Fibroblast of skin of right quadriceps (primary cell): ENCODE results near the gene HOXB5.

ENCODE experiments used
- DNase-seq: peaks from one replicate; pipeline ENCODE4 v3.0.0-alpha.2; 2013

HOXB5 gene

DNA sequence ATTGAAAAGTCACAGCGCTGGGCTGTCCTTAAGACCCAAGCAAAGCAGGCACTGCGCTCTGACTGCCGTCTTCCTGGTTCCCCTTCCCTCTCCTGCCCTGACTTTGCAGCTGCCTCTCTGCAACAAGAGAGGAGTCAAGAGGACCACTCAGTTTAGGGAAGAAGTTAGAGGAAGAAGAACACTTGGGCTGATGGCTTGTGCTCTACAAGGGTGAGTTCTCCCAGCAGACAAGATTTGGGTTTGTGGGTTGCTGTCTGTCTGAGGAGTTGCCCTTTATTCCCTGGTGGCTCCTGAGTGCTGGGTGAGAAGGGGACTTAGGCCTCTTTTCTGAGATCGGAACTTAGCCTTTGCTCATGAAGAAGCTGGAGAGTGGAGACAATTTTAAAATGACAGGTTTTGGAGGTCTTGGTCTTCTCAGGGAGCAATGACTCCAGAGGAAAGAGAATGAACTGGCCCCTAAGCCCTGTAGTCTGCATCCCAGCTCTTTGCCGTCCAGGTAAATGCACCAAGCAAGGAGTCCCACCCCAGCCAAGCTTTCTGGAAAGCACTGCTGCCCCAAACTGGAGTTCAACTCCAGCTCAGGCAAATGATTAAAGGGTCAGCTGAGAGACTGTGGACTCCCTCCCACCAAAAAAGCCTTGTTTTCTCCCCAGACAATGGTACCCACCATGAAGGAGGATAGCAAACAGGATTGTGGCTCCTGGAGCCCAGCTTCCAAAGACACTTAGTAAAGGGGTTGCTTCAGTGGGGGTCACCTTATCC lies 35.3 kb upstream of the HOXB5 start:
- no peak for DNase-seq

DNA sequence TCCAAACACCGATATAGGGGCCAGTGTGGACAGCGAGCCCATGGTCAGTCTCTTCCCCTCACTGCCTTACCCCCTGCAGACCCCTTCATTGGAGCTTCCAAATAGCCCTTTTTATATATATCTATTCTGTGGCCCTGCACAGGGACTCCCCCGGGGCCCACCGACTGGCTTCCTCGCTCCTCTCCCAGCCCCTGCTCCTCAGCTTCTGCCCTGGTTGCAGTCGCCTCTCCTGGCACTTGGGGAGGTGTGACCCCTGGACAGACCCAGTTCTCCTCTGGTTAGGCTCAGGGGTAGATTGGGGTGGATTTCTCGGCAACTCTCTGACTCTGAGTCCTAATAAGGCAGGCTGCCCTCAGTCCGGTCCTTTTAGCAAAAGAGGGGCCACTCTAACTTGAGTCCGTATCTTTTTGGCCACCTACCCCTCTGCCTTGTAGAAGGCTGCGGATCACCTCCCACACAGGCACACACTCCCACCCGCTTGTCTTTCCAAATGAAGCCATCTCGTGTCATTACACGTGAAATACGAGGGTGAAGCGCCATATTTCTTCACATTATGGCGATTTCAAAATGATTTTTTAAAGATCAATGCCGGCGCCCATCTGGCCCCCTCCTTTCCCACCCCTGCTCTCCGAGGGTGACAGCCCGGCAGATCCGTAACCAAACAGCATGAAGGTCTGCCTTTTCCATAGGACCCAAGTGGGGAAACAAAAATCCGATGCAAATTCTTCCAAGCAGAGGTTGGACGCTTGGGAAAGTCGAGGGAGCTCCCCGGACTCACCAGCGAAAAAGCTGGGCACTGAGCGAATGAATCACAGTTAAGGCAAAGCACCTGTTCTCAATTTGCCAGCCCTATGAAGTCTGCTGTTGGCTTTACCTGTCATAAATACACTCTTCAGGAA lies 34.3 kb upstream of the HOXB5 start:
- DNase-seq, result no peak

DNA sequence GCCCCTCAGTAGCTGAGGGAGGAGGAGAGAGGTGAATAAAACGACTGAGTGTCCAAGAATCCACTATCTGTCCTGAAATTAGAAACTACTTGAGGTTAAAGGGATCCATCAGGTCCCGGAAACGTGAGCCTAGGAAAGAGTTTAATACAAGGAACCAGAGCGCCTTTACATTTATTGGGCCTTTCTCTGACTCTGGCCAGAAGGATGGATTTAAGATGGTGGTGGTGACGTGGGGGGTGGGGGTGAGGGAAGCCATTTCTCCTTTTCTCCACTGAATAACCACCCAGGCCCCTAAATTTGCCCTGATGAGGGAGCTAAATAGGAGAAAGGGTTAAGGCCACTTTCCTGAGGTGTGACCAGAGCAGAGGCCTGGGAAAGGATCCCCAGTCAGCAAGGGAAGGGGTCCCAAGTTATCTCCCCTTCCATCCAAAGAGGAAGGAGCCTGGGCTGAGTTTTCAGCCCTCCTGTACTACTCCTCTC lies 33.6 kb upstream of the HOXB5 start:
- no peak for DNase-seq

DNA sequence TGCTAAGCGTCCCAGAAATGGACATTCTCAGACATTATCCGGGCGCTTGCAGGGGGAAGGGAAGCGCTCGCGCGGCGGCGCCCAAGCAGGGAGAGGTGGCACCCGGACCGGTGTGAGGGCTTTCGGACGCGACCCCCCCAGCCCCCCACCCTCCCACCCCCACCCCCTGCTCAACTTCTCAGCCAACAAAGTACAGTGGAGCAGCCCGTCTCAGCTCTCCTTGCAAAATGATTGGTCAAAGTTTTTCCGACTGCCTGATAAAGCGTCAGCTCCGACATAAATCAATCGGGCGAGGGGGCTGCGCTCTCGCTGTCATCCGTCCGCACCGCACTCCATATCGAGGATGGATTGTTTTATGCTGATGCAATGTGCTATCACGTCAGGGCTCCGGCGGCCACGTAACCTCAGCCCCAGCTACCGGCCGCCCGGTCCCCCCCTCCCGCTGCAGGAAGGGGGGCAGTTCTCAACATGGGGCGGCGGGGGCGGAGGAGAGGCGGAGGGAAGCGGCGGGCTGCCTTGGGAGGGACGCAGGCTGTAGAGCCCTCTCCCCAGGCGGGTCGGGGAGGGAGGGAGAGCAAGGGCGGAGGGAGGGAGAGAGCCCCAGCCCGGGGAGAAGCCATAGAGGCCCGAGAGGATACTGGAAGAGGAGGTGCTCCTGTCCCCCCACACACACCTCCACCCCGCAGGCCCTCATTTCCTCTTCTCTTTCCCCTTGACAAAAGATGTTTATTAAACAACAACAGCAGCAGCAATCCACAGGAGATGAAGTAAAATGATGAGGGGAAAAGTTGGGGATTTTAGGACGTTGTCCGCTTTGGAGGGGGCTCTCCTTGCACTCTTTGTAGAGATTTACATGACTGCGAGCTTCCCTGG lies 32.9 kb upstream of the HOXB5 start, which contains the start of gene HOXB9:
Gene HOXB9 (minus strand): TSS at position 114 of the 873 bp plus-strand sequence. CDS start 89 bp downstream, at position 25.
- DNase-seq, result peak; percentile 31

DNA sequence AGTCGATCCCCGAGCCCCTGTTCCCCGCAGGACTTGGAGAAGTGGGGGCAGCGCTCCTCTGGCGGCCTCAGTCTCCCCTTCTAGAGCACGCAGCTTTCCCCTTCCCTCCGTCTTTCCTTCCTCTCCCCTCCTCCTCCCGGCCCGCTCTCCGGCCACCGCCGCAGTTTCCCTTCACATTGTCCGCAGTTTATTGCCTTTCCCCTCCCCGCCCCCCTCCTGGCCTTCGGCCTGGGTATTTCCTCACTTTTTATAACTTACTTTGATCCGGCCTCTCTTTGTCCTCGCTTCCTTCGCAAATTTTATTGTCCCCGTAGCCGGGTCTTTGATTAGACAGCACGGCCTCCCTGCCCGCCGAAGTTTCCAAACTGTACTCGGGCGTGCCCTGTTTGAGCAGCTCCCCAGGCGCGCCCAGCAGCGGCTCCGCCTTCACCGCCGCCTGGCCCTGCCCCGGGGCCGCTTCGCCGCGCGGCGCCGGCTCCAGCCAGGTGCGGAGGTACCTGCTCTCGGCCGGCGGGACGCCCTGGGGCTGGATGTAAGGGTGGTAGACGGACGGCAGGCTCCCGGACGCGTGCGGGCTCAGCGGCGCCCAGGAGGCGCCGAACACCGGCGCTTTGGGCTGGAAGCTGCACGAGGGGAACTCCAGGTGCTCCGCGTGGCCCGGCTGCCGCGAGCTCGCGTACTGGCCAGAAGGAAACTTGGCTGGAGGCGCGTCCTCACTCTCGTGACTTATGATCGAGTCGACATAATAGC lies 32.1 kb upstream of the HOXB5 start:
- no peak for DNase-seq

DNA sequence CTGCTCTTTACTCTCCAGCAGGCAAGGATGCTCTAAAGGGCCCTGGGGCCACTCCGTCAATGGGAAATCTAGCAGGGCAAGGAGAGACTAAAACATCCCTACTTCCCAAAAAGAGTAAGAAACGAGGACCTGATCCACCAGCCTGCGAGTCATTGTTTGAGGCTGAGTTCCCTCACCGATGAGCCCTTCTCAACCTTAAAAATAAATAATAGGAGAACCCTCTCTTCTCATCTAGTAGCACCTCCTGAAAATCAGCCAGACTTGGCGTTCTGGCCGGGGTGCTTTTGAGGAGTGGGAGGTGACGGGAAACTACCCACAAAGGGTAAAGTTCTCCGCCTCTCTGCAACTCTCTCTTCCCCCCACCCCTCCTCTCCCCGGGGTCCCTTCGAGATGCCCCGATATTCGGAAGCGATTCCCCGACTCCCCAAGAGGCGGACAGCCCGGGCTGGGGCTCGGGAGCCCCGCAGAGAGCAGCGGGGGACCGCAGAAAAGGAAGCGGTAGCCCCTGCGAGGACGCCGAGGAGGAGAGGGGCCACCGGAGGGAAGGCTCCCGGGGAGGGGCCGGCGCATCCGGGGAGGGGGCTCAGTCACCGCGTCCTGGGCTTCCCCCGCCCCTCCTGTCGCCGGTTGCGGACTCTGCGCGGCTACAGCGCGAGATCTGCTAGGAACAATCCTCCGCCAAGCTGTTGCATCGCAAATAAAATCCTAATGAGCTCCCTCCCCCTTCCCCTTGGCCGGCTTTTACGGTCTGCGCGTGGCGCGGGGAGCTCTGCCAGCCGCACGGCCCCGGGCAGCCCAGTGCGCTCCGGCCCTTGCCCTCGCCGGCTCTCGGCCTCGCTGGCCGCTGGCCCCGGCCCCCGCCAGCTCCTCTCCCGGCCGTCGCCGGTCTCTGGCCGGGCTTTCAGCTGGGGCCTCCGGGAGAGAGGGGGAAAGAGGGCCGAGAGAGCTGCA lies 31.2 kb upstream of the HOXB5 start:
- DNase-seq, result no peak

DNA sequence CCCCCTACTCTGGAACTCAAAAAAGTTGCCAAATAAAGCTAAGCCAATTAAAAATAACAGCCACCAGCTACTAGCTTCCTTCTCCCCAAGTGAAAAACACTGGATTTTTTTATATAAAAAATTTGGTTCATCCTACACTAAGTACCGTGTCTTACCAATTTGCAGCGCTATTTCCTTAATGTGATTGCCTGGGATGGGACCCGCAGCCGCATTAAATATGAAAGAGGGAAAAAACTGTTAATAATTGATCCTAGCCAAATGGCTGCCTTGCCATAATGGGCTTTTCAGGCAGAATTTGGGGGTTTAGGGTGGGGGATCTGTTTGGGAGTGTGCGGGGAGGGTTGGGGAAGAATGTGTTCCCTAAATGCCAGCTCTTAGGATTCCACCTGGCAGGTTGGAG lies 30.5 kb upstream of the HOXB5 start:
- no peak for DNase-seq

DNA sequence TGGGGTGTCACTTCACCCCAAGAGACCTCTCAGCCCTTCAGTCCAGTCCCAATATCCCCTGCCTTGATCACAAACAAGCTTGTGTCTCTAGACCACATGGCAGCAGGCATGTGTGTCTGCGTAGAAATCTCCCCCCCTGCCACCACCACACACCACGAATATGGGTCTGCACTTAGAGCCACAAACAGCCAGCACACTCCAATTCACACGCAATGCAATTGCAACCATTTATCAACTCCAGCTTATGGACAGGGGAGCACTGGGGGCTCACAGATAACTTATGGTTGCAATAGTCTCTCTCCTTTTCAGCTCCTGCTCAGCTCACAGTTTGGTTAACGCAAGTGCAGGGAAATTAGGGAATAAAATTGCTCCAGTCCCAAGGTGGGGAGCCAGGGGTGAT lies 30.0 kb upstream of the HOXB5 start:
- DNase-seq, result no peak

DNA sequence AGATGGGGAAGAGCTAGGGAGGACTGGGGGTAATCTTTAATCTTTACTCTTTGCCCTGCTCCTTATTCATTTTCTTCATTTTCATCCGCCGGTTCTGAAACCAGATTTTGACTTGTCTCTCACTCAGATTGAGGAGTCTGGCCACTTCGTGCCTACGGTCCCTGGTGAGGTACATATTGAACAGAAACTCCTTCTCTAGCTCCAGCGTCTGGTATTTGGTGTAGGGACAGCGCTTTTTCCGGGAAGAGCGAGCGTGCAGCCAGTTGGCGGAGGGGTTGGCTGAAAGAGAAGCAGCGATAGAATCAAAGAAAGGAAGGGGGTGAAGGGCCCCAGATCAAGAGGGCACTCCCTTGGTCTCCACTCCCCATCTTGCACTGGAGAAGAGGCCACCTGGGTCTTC lies 29.3 kb upstream of the HOXB5 start:
- DNase-seq, result no peak

DNA sequence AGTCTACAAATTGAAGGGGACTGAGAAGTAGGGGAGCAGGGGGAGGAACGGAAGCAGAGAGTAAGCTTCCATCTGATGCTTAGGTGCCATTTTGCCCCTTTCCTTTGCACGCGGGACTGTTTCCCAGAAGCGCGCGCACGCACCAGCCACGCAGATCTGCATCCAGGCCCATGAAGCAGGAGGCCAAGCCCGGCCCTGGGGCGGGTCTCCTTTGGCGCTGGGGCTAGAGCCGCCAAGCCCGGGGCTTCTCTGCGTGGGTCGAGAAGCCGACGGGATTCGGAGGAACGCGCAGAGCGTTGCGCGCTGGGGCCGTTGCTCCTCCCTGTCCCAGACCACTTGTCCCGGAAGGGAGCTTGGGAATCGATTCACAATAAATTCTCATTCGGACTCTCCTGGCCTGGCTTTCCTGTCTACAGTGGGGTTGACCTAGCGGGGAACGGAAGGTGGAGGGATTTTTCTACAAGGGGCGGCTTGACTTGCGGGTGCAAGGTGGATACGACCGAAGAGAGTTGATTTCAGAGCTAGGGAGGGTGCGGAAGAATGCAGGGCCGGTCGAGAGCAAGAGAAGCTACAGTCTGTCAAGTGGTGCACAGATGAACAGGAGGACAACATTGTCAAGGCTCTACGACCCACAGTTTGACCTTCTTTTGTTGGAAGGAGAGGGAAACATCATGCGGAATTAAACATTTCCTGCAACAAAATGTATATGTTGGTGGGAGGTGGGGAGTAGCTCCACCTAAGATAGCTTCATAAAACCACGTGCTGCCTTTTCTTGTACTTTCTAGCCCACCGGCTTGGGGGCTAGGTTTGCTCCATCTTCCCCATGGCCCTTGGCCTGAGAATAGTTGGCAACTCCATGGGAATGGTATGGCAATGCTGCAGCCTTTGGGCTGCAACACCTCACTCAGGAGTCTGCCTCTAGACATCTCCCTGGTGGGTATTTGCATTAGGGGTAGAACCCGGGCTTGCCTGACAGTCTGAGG lies 28.1 kb upstream of the HOXB5 start:
- DNase-seq, result no peak

DNA sequence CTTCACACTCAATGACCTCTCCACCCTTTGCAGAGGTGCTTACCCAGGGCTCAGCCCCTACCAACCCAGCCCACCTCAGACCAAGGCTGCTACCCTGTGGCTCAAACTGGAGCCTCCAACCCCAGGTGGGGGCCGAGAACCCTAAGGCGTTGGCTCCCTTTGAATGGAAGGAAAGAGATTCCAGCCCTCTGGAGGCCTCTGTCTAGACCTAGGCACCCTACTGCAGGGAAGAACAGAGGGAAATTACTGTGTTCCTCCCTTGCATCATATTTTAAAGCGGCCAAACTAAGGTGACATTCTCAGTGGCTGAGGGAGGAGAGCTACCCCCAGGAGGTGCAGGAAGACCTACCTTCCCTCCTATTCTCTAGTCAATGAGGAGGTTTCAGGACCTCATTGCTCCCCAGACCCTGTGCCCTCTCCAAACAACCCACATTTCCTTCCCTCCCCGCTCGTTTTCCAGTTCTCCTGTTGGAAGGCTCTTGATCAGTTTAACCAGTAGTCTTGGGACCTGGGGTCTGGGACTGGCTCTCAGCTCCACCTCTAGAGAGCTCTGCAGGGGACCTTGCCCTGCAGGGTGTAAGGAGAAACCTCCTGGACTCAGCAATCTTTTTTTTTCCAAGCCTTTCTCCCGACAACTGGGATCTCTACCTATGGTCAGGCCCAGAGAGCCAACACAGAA lies 27.0 kb upstream of the HOXB5 start:
- DNase-seq, result no peak

DNA sequence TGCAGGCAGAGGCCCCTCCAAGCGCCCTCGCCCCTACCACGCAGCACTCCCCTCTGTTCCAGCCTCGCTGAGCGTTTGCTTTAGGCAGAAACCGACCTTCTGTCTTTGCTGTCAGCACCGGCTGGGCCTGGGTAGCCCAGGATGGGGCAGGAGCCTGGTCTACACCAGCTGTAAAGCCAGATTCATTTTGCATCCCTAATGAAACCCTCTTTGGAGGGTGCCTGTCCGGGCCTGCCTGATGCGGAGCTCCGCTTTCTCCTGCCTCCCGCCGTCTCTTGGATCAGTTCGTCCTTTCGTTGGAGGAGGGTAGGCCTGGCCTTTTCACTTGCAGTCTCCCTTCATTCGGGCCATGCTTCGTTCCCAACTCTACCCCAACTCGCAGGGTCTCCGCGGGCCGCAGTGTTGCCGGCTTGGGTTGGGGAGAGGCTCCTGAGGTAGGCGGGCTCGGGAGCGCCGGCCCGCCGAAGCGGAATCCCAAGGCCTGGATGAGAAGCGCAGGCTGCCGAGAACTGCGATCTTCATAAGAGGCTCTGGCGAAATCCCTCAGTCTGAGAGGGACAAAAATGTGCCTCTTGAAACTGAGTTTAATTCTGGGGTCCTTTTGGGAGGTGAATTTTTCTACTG lies 26.4 kb upstream of the HOXB5 start:
- DNase-seq, result no peak

DNA sequence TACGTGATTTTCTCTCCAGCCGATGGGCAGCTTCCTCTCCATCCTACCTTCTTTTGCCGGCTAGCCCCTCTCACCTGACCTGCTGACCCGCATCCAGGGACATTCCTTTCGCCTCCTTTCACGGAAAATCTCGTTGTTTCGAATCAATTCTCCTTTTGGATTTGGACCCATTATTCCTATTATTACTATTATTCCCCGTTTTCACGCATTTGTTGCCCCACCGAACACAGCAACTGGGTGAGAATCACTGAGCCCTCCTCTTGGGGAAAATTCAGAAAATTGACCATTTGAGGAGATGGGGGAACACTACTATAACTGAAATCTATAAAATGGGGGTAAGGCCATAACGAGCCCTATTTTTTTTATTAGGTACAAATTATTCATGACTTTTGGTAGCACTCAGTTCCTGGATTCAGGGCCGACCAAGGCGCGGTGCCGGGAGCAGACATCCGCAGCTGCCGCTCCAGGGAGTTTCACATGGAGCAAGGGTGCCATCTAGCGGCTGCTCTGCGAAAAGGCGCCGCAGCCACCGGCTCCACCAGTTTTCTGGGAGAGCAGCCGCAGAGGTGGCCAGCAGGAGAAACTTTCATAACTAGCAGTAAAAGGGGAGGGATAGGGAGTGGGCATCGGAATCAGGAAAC lies 24.8 kb upstream of the HOXB5 start:
- DNase-seq, result peak; percentile 79

DNA sequence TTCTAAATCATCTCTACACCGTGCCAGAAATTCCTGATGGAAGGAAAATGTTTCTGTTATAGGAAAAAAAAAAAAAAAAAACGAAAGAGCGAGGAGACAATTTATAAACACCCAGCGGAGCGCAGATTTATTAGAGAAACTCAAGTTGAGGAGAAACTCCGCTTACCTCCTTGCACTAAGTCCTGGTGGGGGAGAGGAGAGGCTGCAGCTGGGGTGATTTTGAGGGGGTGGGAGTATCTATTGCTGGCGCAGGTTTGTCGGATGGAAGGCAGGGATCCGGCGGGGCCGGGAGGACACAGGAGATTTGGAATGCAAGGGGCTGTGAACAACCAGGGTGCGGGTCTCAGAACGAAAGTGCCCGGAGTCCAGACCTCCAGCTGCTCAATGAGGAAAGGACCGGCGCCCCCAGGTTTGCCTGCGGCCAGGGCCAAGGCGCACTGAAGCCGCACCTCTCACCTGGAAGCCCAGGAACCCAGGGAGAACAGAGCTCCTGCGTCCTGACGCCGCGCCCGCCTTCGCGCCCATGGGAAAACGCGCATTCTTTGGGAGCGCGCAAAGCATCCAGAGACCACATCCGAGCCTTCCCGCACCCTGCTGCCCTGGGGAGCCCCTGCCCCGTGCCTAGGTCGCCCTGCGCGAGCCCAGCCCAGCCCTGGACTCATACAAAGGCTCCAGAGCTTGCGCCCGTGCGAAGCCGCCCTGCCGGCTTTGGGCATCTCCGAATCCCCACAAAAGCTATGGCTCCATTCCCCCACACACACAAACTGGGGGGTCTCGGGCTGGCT lies 24.1 kb upstream of the HOXB5 start:
- DNase-seq, result no peak

DNA sequence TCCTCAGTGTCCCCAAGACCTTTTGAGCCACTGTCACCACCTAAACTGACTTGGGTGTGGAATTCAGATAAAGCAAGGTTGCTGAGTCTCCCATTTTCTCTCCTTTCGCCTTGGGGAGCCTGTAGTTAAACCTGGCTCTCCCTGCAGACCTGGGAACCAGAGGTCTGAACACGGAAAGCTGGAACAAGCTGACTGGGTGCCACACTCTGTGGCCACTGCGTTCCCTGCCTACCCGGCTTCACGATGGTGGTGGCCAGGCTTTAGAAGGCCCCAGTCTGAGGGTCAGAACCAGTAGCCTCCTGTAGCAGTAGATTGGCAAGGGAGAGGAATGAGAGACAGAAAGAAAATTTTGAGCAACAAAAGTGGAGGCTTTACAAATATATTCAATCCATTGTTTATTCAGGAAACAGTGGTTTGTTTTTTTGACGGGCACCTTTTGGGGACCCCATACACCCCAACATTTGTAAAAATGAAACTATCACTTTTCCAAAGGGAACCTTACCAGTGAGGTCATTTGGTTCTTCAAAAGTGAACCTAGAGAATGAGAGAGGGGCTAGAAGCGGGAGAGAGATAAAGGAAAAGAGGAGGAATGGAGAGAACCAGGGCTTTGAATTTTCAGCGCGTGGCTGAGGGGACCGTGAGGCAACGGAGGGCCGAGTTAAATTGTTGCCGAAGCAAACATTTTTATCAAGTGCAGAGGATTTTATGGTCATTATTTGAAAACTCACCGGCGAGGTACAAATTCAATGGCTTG lies 23.3 kb upstream of the HOXB5 start:
- no peak for DNase-seq

DNA sequence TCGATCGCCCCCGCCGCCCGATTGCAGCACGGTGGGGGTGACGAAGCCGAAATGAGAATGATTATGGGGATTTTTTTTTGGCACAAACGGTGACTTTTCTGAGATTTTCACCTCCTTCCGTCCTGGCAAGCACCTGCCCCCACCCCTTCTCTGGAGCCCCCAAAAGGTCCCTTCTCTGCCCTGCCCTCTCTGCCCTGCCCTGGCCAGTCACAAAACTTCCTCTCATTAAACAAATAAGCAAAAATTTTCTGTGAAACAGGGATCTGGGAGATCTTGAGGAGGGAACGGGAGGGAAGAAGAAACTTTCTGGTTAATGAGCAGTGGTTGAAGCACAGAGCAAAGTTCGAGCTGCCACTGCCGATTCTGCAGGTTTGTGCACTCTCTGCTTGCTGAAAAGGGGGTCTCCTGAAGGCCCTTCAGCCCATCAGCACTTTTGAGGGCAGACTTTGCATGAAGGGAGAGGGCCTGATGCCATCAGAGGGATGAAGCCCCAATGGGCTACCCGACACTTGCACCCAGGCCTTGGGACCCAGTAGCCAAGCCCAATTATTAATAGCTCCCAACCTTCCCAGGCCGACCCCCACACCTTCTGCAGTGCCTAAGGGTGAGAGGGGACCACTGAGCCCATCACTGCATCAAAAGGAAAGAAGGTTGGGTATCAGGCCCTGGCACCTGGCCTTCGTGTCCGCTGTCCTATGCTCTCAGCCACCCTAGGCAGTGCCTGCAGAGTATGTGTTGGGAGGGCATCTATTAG lies 22.6 kb upstream of the HOXB5 start:
- no peak for DNase-seq
